Activated T-cell treated with anti-CD3 and anti-CD28 coated beads, Interleukin-2, amount 50 U/mL, for 72 hours (primary cell): ENCODE results near the gene COPZ2. TPM values are rescaled to one million over a fixed set of nuclear protein-coding genes. Genes with fewer than 3 reads are reported as not detected.
"Not testable (repeated sequence)": the region's sequence is repeated elsewhere in the genome, so short reads cannot be mapped to it uniquely, and the experiment has no call there.

Experiments used
- ATAC-seq, 2 donors: fragments of 150-1000 bp; cut with Tn5 transposase; replicated peaks in 1 of 2; 2 replicates each; pipeline ENCODE4 v1.10.0; 2021; ENCODE audit warnings: moderate library complexity in 2 of 2, mild to moderate bottlenecking in 1 of 2
- DNase-seq, 2 donors: peaks; one replicate each; pipeline ENCODE4 v3.0.0; 2021 to 2022; ENCODE audit warnings: mixed read lengths in 1 of 2
- H3K27ac Mint-ChIP-seq: one replicate; pipeline ENCODE4 v1.8.0; 2022; ENCODE audit warnings: mild to moderate bottlenecking, moderate library complexity, mixed read lengths
- H3K27me3 Mint-ChIP-seq: one replicate; pipeline ENCODE4 v1.8.0; 2022; ENCODE audit warnings: low read depth, mixed read lengths
- H3K36me3 Mint-ChIP-seq, 2 donors: one replicate each; pipeline ENCODE4 v1.8.0; 2022; ENCODE audit warnings: mixed read lengths in 2 of 2, mild to moderate bottlenecking in 1 of 2; ENCODE audit not compliant: insufficient read depth in 2 of 2
- H3K4me1 Mint-ChIP-seq: one replicate; pipeline ENCODE4 v1.8.0; 2022; ENCODE audit warnings: low read depth, mixed read lengths
- H3K4me3 Mint-ChIP-seq, 2 donors: one replicate each; pipeline ENCODE4 v1.8.0; 2022; ENCODE audit warnings: mild to moderate bottlenecking in 2 of 2, mixed read lengths in 2 of 2, moderate library complexity in 2 of 2
- H3K9me3 Mint-ChIP-seq, 2 donors: one replicate each; pipeline ENCODE4 v1.8.0; 2022; ENCODE audit warnings: mixed read lengths in 2 of 2
- total RNA-seq, 2 donors: library from RNA; stranded (reverse); gene quantifications; one replicate each; pipeline ENCODE4 v1.2.3, GENCODE V29; 2022

Gene COPZ2
- total RNA-seq, 2 donors from 2014 or later: 11.7 to 14.2 TPM

DNA sequence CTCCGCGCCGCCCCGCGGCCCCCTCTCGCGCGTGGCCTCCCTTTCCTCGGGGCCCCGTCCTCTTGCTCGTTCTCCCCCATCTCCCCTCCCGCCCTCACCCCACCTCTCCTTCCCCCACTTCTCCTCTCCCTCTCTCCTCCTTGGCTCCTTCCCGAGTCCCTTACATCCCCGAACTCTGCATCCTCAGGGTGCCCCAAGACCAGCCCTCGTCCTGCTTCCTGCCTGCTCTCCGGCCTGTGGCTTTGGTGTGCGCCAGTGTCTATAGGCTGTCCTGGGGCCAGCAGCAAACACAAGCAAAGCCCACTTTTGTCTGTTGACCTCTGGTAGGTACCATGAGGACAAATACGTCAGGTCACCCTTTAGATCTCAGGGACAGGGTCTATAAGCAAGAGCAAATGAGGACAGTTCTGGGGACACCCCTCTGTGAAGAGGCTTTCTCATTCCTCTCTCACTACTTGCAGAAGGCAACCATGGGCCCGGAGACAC, 284 bp upstream of the COPZ2 start:
- H3K4me1 Mint-ChIP-seq: peaks cover 16% of the 10 kb centered on the region
- ATAC-seq (peak; percentile 18 to 27), DNase-seq (no peak)
- H3K27ac Mint-ChIP-seq: peak overlapping the region; percentile 23
- H3K9me3 Mint-ChIP-seq: no peaks in the 10 kb centered on the region
- H3K27me3 Mint-ChIP-seq: peaks cover 21% of the 10 kb centered on the region
- peak overlapping the region; percentile 77 to 96 for H3K4me3 Mint-ChIP-seq
- H3K36me3 Mint-ChIP-seq: peaks cover 0 to 2% of the 10 kb centered on the region in 2 donors

DNA sequence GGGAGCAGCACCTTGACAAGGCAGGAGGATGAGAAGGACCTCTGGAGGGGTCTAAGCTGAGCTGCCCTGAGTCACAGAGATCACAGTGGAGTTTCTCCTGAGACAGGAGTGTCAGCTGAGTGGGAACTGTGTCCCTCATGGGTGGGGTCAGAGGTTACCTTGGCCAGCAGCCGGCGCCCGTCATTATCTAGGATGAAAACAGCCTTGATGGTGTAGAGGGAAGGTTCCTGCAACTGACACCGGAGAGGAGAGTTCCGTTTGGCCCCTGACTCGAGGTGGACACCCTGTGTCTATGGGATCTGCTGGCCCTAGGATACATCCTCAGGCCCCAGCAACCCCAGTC, 933 bp downstream of the COPZ2 start:
- no peaks in the 10 kb centered on the region for H3K9me3 Mint-ChIP-seq
- no peak for ATAC-seq

DNA sequence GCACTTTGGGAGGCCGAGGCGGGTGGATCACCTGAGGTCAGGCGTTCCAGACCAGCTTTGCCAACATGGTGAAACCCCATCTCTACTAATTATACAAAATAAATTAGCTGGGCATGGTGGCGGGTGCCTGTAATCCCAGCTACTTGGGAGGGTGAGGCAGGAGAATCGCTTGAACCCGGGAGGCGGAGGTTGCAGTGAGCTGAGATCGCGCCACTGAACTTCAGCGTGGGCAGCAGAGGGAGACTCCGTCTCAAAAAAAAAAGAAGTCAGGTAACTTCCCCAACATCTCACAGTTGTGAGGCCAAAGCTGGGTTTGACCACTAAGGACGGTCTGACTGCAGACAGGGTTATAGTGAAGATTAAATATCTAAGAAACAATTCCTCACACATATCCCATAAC, 2.9 kb downstream of the COPZ2 start:
- H3K27me3 Mint-ChIP-seq: peaks cover 35% of the 10 kb centered on the region
- not testable (repeated sequence) for ATAC-seq, H3K4me3 Mint-ChIP-seq

More for the DNA sequence above, 933 bp downstream of the COPZ2 start:
- Mint-ChIP-seq H3K27me3 (peaks cover 33% of the 10 kb centered on the region), H3K4me3 (peak overlapping the region; percentile 80 to 84), H3K27ac (no peak overlapping the region), H3K36me3 (peaks cover 0 to 2% of the 10 kb centered on the region in 2 donors), H3K4me1 (peaks cover 15% of the 10 kb centered on the region)
- DNase-seq: no peak

DNA sequence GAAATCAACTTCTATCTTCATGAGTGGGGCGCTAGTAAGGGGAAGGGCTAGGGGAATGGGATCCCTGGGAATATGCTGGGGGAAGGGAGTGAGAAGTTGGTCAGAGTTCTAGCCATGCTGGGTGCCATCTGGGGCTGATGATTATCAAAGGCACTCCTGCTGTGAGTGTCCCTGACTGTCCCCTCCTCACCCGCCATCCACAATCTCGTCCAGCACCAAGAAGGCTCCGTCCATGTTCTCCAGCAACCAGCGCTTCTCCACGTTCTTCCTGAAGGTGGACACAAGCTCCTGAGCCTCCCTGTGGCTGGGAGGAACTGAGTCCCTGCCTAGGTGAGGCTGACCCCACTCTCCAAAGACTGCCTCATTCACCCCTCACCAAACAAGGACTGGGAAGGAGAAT, 5.6 kb downstream of the COPZ2 start:
- Mint-ChIP-seq H3K36me3 (no peaks in the 10 kb centered on the region), H3K27me3 (peaks cover 35% of the 10 kb centered on the region), H3K4me1 (peaks cover 9% of the 10 kb centered on the region), H3K4me3 (no peak overlapping the region), H3K9me3 (no peaks in the 10 kb centered on the region), H3K27ac (no peak overlapping the region)
- DNase-seq (no peak), ATAC-seq (no peak)

More for the DNA sequence above, 2.9 kb downstream of the COPZ2 start:
- DNase-seq, H3K9me3 Mint-ChIP-seq, H3K27ac Mint-ChIP-seq, H3K36me3 Mint-ChIP-seq: not testable (repeated sequence)
- H3K4me1 Mint-ChIP-seq: peaks cover 15% of the 10 kb centered on the region

DNA sequence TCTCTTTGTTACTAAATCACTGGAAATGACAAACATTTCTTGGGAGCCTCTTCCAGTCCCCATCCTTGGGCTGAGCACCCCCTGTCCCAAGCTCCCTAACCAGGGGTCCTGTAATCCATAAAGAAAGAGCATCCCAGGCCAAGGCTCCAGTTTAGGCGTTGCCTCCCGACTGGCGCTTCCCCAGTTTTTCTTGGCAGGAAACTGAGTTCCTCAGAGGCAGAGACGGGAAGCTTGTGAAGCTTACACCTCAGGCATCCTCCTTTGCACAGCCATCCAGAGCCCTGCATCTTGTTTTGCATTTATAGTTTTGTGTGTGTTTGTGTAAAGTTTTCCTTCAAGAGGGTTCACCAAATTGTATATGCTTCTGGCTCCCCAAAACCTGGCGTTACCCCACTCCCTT, 7.1 kb downstream of the COPZ2 start:
- ATAC-seq: no peak
- no peak for DNase-seq
- H3K27ac Mint-ChIP-seq: no peak overlapping the region
- no peak overlapping the region for H3K4me3 Mint-ChIP-seq
- peaks cover 17% of the 10 kb centered on the region for H3K4me1 Mint-ChIP-seq
- no peaks in the 10 kb centered on the region for H3K9me3 Mint-ChIP-seq
- no peaks in the 10 kb centered on the region for H3K36me3 Mint-ChIP-seq
- H3K27me3 Mint-ChIP-seq: peaks cover 35% of the 10 kb centered on the region

DNA sequence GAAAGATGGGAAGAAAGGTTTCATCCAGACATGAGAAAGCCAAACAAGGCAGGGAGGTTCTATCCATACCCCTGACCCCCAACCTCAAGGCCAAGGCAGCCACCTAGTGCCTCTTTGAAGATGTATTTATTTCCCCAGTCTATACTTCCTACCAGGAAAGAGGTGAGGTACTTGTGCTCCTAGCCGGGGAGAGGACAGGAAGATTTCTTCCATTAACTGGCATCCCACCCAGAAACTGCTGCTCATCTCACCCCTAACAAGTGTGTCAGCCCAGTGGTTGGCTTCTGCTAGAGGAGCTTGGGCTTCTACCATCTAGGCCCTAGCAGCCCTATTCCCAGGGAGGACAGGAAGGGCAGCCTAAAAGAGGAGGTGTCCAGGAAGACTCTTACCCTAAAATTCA, 8.9 kb downstream of the COPZ2 start:
- H3K4me3 Mint-ChIP-seq: no peak overlapping the region
- DNase-seq: no peak
- H3K9me3 Mint-ChIP-seq: no peaks in the 10 kb centered on the region
- no peak overlapping the region for H3K27ac Mint-ChIP-seq
- H3K27me3 Mint-ChIP-seq: peaks cover 44% of the 10 kb centered on the region
- peaks cover 0 to 3% of the 10 kb centered on the region in 2 donors for H3K36me3 Mint-ChIP-seq
- ATAC-seq: no peak
- H3K4me1 Mint-ChIP-seq: peaks cover 33% of the 10 kb centered on the region

DNA sequence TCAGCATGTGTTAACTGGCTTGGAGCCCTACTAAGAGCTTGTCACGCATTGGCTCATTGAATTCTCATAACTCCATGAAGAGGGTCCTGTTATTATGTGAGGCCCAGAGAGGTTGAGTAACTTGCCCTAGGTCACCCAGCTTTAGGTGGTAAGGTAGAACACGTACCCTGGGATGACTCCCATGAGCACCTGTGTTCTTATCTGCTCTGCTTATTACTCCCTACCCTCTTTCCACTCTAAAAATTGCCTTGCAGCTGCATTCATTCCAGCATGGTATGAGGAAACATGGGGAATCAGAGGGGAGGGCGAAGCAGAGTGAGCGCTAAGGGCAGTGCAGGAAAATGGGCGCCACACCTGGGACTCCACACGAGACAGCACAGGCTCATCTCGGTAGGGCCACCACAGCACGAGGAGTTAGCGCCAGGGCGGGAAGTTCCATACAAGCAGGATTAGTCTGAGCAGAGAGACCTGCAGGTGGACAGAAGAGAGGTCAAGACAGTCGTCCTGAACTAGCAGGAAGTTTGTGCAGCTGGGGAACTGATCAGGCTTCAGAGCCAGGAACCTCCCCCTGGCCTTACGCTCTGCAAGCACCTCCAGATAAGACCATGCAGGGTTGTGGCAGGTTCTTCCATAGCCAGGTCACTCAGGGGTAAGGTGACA, 10.1 kb downstream of the COPZ2 start:
- Mint-ChIP-seq H3K36me3 (peaks cover 0 to 3% of the 10 kb centered on the region in 2 donors), H3K4me1 (peaks cover 38% of the 10 kb centered on the region), H3K27me3 (peaks cover 43% of the 10 kb centered on the region), H3K27ac (no peak overlapping the region), H3K9me3 (no peaks in the 10 kb centered on the region), H3K4me3 (no peak overlapping the region)
- DNase-seq (no peak), ATAC-seq (no peak)

DNA sequence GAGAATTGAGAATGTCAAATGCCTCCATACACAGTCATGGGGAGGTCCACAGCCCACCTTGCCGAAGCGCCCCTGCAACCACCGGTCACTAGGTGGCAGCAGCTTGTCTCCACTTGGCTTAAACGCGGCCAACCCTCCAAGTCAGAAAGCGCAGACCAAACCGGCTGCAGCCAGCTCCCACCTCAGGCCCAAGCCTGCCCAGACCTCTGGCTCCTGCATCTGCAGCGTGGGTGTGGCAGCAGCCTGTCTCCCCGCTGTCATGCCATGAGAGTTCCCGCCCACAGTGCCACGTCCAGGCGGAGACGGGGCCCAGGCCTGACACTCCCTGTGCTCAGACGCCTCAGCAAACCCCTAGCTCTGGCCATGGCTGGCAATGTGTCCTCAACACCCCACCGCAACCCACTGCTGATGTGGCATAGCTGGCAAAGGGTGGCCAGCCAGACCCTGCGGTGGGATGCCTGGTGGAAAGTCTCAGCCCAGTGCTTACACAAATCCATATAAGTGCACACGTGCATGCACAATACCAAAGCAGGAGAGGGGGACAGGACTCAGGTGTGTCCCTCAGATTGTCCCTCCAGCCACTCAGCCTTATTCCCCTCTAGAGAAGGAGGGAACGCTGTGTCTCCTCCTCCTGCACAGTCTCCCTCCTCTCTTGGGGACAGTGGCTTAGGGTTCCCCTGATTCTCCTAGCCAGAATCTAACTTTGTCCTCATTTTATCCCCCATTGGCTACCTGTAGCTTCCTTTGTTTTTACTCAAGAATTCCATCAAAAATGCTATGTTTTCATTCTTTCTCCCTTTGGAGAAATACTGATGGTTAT, 10.9 kb downstream of the COPZ2 start:
- H3K4me3 Mint-ChIP-seq: peak overlapping the region in 1 of 2 donors; percentile 87
- ATAC-seq: peak; percentile 23 to 30

DNA sequence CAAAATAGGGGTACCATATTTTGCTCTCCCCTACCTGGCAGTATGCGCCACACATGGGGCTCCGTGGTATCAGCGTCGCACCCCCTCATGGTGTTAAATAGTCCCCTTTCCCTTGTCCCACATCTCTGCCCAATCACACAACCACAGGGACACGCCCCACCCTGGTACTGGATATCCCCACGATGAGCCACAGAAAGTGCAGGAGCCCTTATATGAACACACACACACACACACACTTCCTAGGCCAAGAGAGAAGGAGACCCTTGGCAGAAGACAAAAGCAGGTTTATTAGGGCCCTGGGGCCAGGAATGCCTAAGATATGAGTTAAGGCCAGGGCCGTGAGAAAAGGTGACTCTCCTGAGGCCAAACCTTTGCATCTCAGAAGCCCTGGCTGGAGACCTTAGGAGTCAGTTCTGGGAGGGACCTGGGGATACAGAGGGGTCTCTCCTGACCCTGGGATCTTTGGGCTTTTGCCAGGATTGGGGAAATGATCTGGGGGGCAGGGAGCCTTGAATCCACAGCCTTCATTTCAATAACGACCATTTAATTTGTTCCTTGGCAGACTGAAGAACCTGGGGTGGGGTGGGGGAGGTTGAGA, 11.6 kb downstream of the COPZ2 start:
- DNase-seq (no peak), ATAC-seq (no peak)
- peaks cover 38% of the 10 kb centered on the region for H3K4me1 Mint-ChIP-seq
- peaks cover 0 to 3% of the 10 kb centered on the region in 2 donors for H3K36me3 Mint-ChIP-seq
- H3K4me3 Mint-ChIP-seq: peak overlapping the region; percentile 87 to 95
- peaks cover 41% of the 10 kb centered on the region for H3K27me3 Mint-ChIP-seq
- no peak overlapping the region for H3K27ac Mint-ChIP-seq
- H3K9me3 Mint-ChIP-seq: no peaks in the 10 kb centered on the region

More for the DNA sequence above, 10.9 kb downstream of the COPZ2 start:
- DNase-seq: peak; percentile 79 to 85
- Mint-ChIP-seq H3K36me3 (peaks cover 0 to 3% of the 10 kb centered on the region in 2 donors), H3K27ac (no peak overlapping the region), H3K27me3 (peaks cover 43% of the 10 kb centered on the region), H3K9me3 (no peaks in the 10 kb centered on the region), H3K4me1 (peaks cover 38% of the 10 kb centered on the region)

DNA sequence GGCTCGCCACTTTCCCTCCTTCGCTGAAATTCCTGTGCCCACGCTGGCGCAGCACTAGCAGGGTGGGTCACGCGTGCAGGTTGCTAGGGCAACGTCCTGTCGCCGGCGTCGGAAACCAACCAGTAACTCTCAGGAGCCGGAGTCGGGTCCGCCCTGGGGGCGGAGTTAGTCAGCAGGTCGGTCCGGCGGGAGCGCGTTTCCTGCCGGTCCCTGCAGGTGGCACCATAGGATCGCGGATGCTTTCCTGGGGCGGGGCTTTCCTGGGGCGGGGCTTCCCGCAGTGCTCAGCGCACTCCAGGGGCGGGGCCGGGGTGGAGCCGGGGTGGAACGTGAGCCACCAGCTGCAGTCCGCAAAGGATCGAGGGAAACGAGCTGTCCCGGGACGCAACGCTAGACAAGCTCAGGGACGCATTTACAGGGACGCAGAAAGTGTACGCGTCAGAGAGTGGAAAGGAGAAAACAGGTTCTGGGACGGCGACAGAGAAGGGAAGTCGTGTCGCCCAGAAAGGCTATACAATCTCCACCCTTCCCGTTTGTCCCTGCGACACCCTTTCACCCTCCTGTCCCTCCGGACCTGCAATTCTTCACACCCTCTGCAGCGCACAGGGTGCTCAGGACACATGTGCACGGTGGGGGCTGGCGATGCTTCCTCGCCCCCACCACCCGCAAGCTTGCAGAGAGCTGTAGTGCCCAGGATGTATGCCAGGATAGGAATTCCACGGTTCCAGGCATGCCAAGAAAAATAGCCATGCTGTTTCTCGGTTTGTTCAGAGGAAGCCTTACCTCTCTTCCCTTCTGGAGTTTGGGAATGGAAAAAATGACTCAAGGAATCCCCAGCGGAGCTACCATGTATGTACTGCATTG, 12.3 kb downstream of the COPZ2 start:
- ATAC-seq (peak; percentile 92 to 93), DNase-seq (peak; percentile 96)
- peak overlapping the region; percentile 7 for H3K27ac Mint-ChIP-seq
- no peaks in the 10 kb centered on the region for H3K9me3 Mint-ChIP-seq
- H3K36me3 Mint-ChIP-seq: peaks cover 0 to 3% of the 10 kb centered on the region in 2 donors
- H3K4me1 Mint-ChIP-seq: peaks cover 38% of the 10 kb centered on the region
- H3K27me3 Mint-ChIP-seq: peaks cover 41% of the 10 kb centered on the region
- peak overlapping the region; percentile 87 to 95 for H3K4me3 Mint-ChIP-seq

DNA sequence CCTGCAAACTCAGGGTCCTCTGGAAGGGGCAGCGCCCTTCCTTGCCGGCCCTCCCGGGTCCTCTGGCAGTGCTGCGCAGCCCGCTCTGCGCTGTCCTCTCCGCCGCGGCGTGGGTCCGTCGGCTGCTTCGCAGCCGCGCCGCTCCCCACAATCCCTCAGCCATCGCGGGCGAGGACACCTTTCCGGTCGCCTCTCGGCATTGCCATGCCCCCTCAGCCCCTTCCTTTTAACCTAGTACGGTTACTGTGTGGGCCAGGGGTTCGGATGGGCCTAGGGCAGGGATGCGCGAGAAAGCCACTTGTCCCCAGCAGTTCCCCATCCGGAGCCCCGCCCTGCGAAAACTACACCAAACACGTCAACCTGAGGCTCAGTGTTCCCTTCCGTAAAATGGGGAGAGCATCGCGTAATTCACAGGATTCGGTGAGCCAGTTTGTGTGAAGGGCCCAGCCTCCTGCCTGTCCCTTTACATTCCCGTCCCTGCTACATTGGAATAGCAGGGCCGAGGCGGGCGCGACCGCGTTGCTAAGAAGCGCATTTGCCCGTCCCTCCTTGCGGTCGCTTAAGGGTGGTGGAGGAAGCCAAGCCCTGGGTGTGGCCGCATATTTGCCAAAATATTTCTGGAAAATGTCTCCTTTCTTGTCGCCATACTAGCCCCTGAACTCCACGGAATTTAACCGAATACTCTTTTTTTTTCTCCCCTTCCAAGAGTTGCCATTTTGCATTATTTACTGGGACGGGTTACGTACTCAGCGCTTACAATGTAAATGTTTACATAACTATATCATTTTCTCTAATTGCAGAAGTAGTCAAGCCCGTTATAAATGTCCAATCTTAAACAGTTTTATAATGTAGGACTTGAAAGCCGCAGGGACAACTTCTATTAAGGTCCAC, 13.2 kb downstream of the COPZ2 start:
- Mint-ChIP-seq H3K4me3 (peak overlapping the region; percentile 87 to 95), H3K4me1 (peaks cover 38% of the 10 kb centered on the region), H3K27ac (peak overlapping the region; percentile 7), H3K36me3 (peaks cover 0 to 3% of the 10 kb centered on the region in 2 donors), H3K9me3 (no peaks in the 10 kb centered on the region), H3K27me3 (peaks cover 41% of the 10 kb centered on the region)
- DNase-seq (peak; percentile 43 to 44), ATAC-seq (peak; percentile 6 to 10)
